GM18870 (cell line): ENCODE data around the gene ZNF593OS.

ENCODE experiments used
- ATAC-seq: cut with Tn5 transposase; IDR thresholded peaks from one replicate; pipeline ENCODE4 v1.9.1; 2021; ENCODE audit warnings: moderate library complexity; ENCODE audit not compliant: unreplicated experiment

Gene ZNF593OS

GRCh38 chr1:26171084-26172072 lies at the start of gene ZNF593OS:
ZNF593OS (minus strand) TSS chr1:26171832; CDS start chr1:26171661, 171 bp downstream.
- no peak for ATAC-seq

- no peak for ATAC-seq
These were observed 49.5 kb upstream of the ZNF593OS start for GRCh38 chr1:26221094-26221493.

GRCh38 chr1:26220199-26220912 lies 48.7 kb upstream of the ZNF593OS start:
- no peak for ATAC-seq

- no peak for ATAC-seq
These were observed 47.4 kb upstream of the ZNF593OS start for GRCh38 chr1:26218906-26219494.

- no peak for ATAC-seq
These were observed 43.6 kb upstream of the ZNF593OS start for GRCh38 chr1:26215246-26215645.

GRCh38 chr1:26213335-26213905 lies 41.8 kb upstream of the ZNF593OS start:
- no peak for ATAC-seq

GRCh38 chr1:26212726-26213125 lies 41.1 kb upstream of the ZNF593OS start:
- ATAC-seq: no peak

- ATAC-seq: no peak
These were observed 38.7 kb upstream of the ZNF593OS start for GRCh38 chr1:26210147-26210870.

GRCh38 chr1:26203642-26204318 lies 32.1 kb upstream of the ZNF593OS start:
- no peak for ATAC-seq

GRCh38 chr1:26200413-26200812 lies 28.8 kb upstream of the ZNF593OS start:
- ATAC-seq: no peak

- no peak for ATAC-seq
These were observed 26.2 kb upstream of the ZNF593OS start for GRCh38 chr1:26197813-26198212.

GRCh38 chr1:26197301-26197700 lies 25.7 kb upstream of the ZNF593OS start:
- ATAC-seq: no peak

GRCh38 chr1:26195805-26196204 lies 24.2 kb upstream of the ZNF593OS start:
- ATAC-seq: no peak

GRCh38 chr1:26191739-26192138 lies 20.1 kb upstream of the ZNF593OS start:
- no peak for ATAC-seq

GRCh38 chr1:26190373-26190987 lies 18.8 kb upstream of the ZNF593OS start, which contains the start of gene CATSPER4:
CATSPER4 (plus strand) TSS chr1:26190602; CDS start chr1:26190628, 26 bp downstream.
- no peak for ATAC-seq

GRCh38 chr1:26189751-26190275 lies 18.2 kb upstream of the ZNF593OS start:
- no peak for ATAC-seq

GRCh38 chr1:26189331-26189730 lies 17.7 kb upstream of the ZNF593OS start:
- no peak for ATAC-seq

- ATAC-seq: no peak
These were observed 16.8 kb upstream of the ZNF593OS start for GRCh38 chr1:26188477-26188876.

- no peak for ATAC-seq
These were observed 16.2 kb upstream of the ZNF593OS start for GRCh38 chr1:26187882-26188281.
